ENCODE results near the gene ACTG1. TPM values are rescaled to one million over a fixed set of nuclear protein-coding genes. Genes with fewer than 3 reads are reported as not detected.
A peak's percentile ranks its signal among the peaks of the same experiment; 100 is the strongest.

Gene ACTG1
- polyA plus RNA-seq, 6 donors from 2014 or later, result 664 to 1,094 (median 872) TPM

DNA sequence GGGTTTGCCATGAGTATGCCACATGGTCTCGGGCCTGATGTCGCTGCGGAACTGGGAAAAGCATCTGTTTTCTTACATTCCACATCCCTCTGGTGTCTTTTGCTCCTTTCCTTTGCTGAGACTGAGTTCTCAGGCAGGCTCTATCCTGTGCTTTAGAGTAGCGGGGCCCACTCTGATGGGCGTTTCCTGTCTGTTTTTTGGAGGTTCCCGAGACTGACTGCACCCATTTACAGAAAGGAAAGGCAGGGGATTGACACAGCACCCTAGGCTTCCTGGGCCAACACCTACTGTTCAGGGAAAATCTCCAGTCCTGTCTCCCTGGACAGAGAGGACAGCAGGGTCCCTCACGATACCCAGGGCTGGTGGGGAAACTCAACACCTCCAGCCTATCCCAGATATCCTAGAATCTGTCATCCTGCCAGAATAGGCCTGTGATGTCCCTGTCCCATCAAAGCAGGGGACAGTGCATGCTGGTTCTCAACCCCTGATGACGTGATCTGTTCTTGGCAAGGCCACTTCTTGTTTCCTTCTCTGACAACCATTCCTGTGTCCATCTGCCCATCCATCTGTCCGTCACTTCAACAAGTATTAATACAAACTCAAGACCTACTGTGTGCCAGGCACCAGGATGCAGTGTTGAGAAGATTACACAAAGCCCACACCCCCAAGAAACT, 42.2 kb downstream of the ACTG1 start:
- Mint-ChIP-seq H3K4me1 (no peaks in the 10 kb centered on the region), H3K4me3 (no peak overlapping the region), H3K36me3 (no peaks in the 10 kb centered on the region), H3K27ac (no peak overlapping the region), H3K9me3 (no peaks in the 10 kb centered on the region), H3K27me3 (no peaks in the 10 kb centered on the region)
- ATAC-seq (ENCODE audit: low read depth in 2 of 2), result no peak
- no peak for DNase-seq

DNA sequence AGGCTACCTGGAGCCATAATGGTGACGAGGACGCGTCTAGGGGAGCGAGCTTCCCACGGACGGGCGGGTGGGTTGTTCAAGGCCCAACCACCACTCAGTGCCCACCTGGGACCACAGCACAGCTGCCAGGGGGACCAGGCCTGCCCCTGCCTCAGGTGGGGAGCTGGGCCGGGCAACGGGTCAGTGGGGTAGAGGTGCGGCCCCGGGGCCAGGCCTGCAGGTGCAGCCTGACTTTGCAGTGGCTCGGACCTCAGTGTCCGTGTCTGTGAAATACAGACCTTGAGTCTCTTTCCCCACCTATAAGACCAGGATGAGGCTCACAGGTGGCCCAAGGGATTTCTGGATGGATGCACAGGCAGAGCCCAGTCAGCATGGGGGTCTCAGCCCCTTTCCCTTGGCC, 43.3 kb downstream of the ACTG1 start:
- H3K27ac Mint-ChIP-seq, result no peak overlapping the region
- H3K4me3 Mint-ChIP-seq, result no peak overlapping the region
- H3K9me3 Mint-ChIP-seq, result no peaks in the 10 kb centered on the region
- ATAC-seq (ENCODE audit: low read depth in 2 of 2), result no peak
- H3K4me1 Mint-ChIP-seq, result no peaks in the 10 kb centered on the region
- no peaks in the 10 kb centered on the region for H3K27me3 Mint-ChIP-seq
- DNase-seq, result no peak
- H3K36me3 Mint-ChIP-seq, result no peaks in the 10 kb centered on the region

DNA sequence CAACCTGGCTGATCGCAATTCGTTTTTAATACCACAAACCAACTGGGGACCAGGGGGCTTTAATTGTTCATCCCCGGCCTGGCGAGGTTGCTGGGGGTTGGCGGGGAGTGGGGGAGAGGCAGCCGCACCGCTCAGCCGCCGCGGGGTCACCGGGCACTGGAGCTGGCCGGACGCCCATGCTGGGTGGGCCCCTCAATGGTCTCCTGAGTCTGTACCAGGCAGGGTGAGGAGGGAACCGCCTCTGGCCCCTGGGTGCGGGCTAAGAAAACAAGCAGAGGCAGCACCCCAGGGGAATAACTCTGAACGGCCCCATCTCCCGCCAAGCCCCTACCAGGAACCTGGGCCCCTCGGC, 43.9 kb downstream of the ACTG1 start:
- Mint-ChIP-seq H3K27me3 (no peaks in the 10 kb centered on the region), H3K4me1 (no peaks in the 10 kb centered on the region), H3K4me3 (no peak overlapping the region), H3K9me3 (no peaks in the 10 kb centered on the region), H3K36me3 (no peaks in the 10 kb centered on the region), H3K27ac (peak overlapping the region in 1 of 6 donors; percentile 41)
- ATAC-seq (ENCODE audit: low read depth in 2 of 2) (no peak), DNase-seq (no peak)

DNA sequence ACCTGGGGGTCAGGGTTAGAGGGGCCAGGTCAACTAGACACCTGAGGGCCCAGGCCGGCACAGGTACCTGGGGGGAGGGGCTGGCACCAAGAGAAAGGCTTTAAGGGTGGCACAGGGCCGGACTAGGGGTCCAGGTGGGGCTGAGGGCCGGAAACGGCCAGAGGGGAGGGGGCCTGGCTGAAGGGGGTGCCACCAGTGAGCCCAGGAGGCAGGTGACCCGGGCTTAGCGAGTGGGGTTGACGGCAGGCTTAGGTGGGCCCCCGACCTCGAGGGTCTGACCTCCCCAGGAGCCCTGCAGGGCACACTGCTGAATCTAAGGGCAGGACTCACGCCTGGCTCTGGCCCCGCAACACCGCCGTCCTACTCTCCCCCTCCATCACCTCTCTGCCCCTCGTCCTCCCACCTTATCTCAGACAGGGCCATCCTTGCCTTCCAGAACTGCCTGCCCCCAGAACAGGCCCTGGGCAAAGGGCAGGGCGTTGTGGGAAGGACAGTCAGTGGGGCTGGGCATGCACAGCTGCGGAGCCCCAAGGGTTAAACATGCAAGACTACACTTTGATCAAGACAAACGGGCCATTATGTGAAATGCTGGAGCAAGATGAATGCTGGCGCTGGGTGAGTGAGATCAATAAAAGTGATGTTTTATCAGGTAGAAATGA, 44.4 kb downstream of the ACTG1 start:
- Mint-ChIP-seq H3K9me3 (no peaks in the 10 kb centered on the region), H3K27me3 (no peaks in the 10 kb centered on the region), H3K4me1 (no peaks in the 10 kb centered on the region), H3K36me3 (no peaks in the 10 kb centered on the region), H3K4me3 (no peak overlapping the region), H3K27ac (peak overlapping the region in 1 of 6 donors; percentile 41)
- no peak for ATAC-seq (ENCODE audit: low read depth in 2 of 2)
- no peak for DNase-seq

DNA sequence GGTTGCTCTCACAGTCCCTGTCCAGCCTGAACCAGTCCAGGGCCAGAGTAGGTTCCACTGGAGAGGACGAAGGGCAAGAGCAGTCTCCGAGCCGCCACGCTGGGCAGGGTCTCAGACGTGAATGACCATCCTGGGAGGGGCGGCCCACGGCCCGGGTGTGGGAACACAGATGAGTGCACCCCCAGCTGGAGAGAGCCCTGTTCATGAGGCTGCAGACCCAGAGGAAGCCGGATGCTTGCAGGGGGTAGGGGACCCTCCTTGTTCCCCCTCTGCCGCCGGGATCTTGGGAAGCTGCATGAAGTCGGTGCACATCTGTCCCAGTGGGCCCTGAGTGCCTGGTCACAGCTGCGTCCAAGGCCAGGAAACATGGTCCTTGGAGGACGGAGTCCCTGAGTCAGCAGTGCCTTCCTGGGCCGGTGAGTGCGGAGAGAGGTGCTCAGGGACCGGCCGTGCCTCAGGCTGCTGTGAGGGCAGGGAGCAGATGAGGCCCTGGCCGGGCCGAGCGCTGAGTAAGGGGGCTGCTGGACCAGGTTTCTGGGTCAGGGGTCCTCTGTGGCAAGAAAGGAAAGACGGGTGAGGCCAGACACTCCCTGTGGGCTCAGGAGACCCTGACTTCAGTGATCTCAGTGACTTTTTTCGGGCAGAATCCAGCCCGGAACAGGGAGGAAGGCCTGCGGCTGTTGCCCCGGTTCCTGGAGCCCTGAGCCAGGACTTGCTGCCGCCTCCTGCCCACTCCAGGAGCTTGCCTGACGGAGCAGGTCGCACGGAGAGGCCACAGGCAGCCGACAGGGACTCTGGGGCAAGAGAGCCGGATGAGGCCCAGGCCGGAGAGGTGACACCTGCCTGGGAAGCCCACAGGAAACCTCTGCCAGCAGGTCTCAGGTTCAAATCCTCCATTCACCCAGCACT, 45.8 kb downstream of the ACTG1 start:
- no peak overlapping the region for H3K4me3 Mint-ChIP-seq
- ATAC-seq (ENCODE audit: low read depth in 2 of 2) (no peak), DNase-seq (no peak)
- H3K27ac Mint-ChIP-seq, result peak overlapping the region in 2 of 6 donors; percentile 28 to 51
- H3K4me1 Mint-ChIP-seq, result no peaks in the 10 kb centered on the region
- no peaks in the 10 kb centered on the region for H3K36me3 Mint-ChIP-seq
- no peaks in the 10 kb centered on the region for H3K27me3 Mint-ChIP-seq
- no peaks in the 10 kb centered on the region for H3K9me3 Mint-ChIP-seq

DNA sequence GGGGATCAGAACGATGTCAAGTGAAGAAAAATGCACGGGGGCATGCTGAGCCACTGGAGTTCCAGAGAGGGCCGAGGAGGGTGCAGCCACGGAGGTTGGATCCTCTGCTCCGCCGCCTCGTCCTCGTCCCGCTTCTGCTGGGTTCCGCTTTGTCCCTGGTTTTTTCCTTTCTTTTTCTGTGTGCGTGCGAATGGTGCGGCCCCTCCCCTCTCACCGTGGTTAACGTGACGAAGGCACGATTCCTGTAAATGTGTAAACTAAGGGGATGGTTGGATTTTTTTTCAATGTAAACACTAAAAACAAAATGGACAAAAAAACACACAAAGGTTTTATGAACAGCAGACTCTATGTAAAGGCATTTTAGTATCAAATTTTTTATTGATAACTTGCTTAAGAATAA, 46.7 kb downstream of the ACTG1 start:
- Mint-ChIP-seq H3K27ac (peak overlapping the region in 1 of 6 donors; percentile 20), H3K4me1 (no peaks in the 10 kb centered on the region), H3K9me3 (no peaks in the 10 kb centered on the region), H3K27me3 (no peaks in the 10 kb centered on the region), H3K36me3 (no peaks in the 10 kb centered on the region), H3K4me3 (no peak overlapping the region)
- ATAC-seq (ENCODE audit: low read depth in 2 of 2) (no peak), DNase-seq (no peak)

DNA sequence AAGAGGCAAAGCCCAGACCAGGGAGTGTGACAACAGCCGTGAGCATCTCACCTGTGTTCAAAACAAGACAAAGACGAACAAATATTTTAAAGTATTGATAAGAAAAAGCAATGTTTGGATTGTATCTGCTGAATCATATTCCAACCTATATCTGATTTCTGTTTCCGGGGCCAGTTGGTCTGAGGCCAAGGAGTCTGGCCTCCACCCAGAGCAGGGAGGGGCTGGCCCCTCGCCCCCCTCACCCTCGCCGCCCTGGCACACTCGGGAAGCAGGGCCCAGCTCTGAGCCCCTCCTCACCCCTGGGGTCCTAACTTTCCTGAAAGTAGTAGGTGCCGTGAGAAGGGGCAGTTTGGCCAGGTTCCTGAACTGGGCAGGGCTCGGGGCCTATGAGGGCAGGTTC, 48.0 kb downstream of the ACTG1 start:
- Mint-ChIP-seq H3K36me3 (no peaks in the 10 kb centered on the region), H3K27ac (no peak overlapping the region), H3K9me3 (no peaks in the 10 kb centered on the region), H3K4me1 (no peaks in the 10 kb centered on the region), H3K4me3 (no peak overlapping the region), H3K27me3 (no peaks in the 10 kb centered on the region)
- DNase-seq (no peak), ATAC-seq (ENCODE audit: low read depth in 2 of 2) (no peak)

DNA sequence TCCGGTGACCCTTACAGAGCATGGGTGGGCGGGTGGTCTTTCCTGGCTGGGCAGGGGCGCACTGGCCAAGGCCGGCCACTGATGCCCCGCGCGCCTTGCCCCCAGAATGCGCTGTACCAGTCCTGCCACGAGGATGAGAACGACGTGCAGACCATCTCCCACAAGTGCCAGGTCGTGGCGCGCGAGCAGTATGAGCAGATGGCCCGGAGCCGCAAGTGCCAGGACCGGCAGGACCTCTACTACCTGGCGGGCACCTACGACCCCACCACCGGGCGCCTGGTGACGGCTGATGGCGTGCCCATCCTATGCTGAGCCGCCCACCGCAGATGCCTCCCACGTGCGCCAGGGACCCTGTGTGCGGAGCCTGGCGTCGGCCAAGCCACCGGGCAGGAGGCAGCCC, 49.1 kb downstream of the ACTG1 start:
- ATAC-seq (ENCODE audit: low read depth in 2 of 2) (no peak), DNase-seq (no peak)
- no peak overlapping the region for H3K4me3 Mint-ChIP-seq
- no peaks in the 10 kb centered on the region for H3K36me3 Mint-ChIP-seq
- H3K27ac Mint-ChIP-seq, result no peak overlapping the region
- H3K9me3 Mint-ChIP-seq, result no peaks in the 10 kb centered on the region
- no peaks in the 10 kb centered on the region for H3K27me3 Mint-ChIP-seq
- no peaks in the 10 kb centered on the region for H3K4me1 Mint-ChIP-seq

DNA sequence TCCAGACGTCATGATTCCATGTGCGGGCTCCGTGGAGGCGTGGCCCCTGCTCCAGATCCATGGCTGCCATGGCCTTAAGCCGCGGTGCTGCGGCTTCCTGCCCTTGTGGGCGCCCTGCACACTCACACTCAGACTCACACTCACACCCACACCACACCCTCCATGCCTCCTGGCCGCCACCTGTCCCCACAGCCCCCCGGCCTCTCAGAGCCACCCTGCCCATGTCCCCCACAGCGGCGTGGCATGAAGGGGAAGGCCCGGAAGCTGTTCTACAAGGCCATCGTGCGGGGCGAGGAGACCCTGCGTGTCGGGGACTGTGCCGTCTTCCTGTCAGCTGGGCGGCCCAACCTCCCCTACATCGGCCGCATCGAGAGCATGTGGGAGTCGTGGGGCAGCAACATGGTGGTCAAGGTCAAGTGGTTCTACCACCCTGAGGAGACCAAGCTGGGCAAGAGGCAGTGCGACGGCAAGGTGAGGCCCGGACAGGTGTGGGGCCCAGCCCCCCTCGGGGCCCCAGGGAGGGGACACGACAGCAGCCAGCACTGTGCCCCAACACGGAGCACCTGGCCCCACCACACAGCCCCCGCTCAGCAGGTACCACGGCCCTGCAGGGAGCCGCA, 50.0 kb downstream of the ACTG1 start:
- no peaks in the 10 kb centered on the region for H3K27me3 Mint-ChIP-seq
- H3K4me1 Mint-ChIP-seq, result no peaks in the 10 kb centered on the region
- DNase-seq (no peak), ATAC-seq (ENCODE audit: low read depth in 2 of 2) (no peak)
- H3K9me3 Mint-ChIP-seq, result no peaks in the 10 kb centered on the region
- no peaks in the 10 kb centered on the region for H3K36me3 Mint-ChIP-seq
- H3K27ac Mint-ChIP-seq, result peak overlapping the region in 1 of 6 donors; percentile 54
- H3K4me3 Mint-ChIP-seq, result no peak overlapping the region

DNA sequence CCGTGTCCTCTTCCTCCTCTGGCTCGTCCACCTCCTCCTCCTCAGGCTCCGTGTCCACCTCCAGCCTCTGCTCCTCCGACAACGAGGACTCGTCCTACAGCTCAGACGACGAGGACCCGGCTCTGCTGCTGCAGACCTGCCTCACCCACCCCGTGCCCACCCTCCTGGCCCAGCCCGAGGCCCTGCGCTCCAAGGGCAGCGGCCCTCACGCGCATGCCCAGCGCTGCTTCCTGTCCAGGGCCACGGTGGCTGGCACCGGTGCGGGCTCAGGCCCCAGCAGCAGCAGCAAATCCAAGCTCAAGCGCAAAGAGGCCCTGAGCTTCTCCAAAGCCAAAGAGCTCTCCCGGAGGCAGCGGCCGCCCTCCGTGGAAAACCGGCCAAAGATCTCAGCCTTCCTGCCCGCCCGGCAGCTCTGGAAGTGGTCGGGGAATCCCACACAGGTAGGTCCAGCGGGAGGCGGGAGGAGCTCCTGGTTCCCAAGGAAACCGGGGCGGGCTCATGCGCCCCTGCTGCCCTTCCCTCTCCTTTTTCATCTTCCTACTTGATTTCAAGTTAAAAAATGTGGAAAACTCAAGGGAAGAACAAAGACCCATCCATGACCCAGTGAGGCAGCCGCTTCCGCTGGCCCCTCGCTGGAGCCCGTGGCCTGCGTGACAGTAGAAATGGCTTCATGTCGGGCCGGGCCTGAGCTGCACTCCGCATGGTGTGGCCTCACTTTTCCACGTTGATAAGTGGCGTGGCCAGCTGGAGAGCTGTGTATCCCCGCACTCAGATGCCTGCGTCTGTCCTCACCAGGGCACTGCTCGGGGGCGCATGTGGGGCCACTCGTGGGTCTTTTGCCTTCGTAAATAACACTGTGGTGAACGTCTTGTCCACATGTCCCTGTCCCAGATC, 50.7 kb downstream of the ACTG1 start:
- Mint-ChIP-seq H3K27ac (no peak overlapping the region), H3K4me3 (no peak overlapping the region), H3K27me3 (no peaks in the 10 kb centered on the region), H3K4me1 (peaks cover 0 to 4% (median 0%) of the 10 kb centered on the region in 3 donors), H3K9me3 (no peaks in the 10 kb centered on the region), H3K36me3 (no peaks in the 10 kb centered on the region)
- ATAC-seq (ENCODE audit: low read depth in 2 of 2), result no peak
- no peak for DNase-seq

DNA sequence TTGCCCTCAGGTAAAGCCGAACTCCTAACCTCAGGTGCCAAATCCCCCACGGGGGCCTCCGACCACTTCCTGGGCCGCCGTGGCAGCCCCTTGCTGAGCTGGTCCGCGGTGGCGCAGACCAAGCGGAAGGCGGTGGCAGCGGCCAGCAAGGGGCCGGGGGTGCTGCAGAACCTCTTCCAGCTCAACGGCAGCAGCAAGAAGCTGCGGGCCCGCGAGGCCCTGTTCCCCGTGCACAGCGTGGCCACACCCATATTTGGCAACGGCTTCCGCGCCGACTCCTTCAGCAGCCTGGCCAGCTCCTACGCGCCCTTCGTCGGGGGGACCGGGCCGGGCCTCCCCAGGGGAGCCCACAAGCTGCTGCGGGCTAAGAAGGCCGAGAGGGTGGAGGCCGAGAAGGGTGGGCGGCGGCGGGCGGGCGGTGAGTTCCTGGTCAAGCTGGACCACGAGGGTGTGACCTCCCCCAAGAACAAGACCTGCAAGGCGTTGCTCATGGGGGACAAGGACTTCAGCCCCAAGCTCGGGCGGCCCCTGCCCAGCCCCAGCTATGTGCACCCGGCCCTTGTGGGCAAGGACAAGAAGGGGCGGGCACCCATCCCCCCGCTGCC, 51.6 kb downstream of the ACTG1 start:
- DNase-seq, result no peak
- no peak overlapping the region for H3K4me3 Mint-ChIP-seq

More for the DNA sequence above, 51.6 kb downstream of the ACTG1 start:
- Mint-ChIP-seq H3K9me3 (no peaks in the 10 kb centered on the region), H3K27me3 (no peaks in the 10 kb centered on the region), H3K4me1 (peaks cover 0 to 4% (median 2%) of the 10 kb centered on the region in 3 donors), H3K27ac (no peak overlapping the region), H3K36me3 (no peaks in the 10 kb centered on the region)
- ATAC-seq (ENCODE audit: low read depth in 2 of 2), result no peak
